K562 (cell line): Measurements from ENCODE around the gene DUSP10. TPM values are rescaled to one million over a fixed set of nuclear protein-coding genes. Genes with fewer than 3 reads are reported as not detected.

Experiments
- ASH1L ChIP-seq: fragments of 450-650 bp; IDR thresholded peaks from 2 replicates; pipeline ENCODE4 v1.6.1; 2018; ENCODE audit warnings: borderline replicate concordance, mild to moderate bottlenecking, low read depth; ENCODE audit not compliant: partially characterized antibody
- BHLHE40 ChIP-seq: IDR thresholded peaks from 2 replicates; pipeline ENCODE4 v1.6.1; 2011; ENCODE audit warnings: low read length, improper control_type of control experiment
- CBX3 ChIP-seq, 2 experiments: IDR thresholded peaks; 1 replicate in 1 of 2; 2 replicates in 1 of 2; pipeline ENCODE4 v1.6.1; 2012; ENCODE audit warnings: inconsistent platforms in 2 of 2, low read length in 2 of 2, borderline replicate concordance in 1 of 2, control low read depth in 1 of 2
- HMGN3 ChIP-seq: IDR thresholded peaks from 2 replicates; pipeline ENCODE4 v1.6.1; 2011; ENCODE audit warnings: borderline replicate concordance, low read depth, mild to moderate bottlenecking, mixed read lengths, low read length; ENCODE audit not compliant: insufficient read length; ENCODE audit errors: extremely low read depth
- MEF2A ChIP-seq: IDR thresholded peaks from 2 replicates; pipeline ENCODE4 v1.6.1; 2011; ENCODE audit warnings: low read depth, mild to moderate bottlenecking, low read length, moderate library complexity; ENCODE audit not compliant: control insufficient read depth
- MTF1 ChIP-seq: fragments of 250-450 bp; sonication (Bioruptor Pico); IDR thresholded peaks from 2 replicates; pipeline ENCODE4 v1.9.0; 2021; ENCODE audit warnings: moderate library complexity, mild to moderate bottlenecking, inconsistent platforms, borderline replicate concordance
- PRMT5 ChIP-seq: sonication (generic); formaldehyde crosslinking; IDR thresholded peaks from 2 replicates; pipeline ENCODE4 v1.5.0; 2020; ENCODE audit warnings: missing genetic modification reagents
- RAD21 ChIP-seq, 2 experiments: fragments of 250-450 bp in 1 of 2; fragments of 450-650 bp in 1 of 2; sonication (Bioruptor Pico) in 1 of 2; formaldehyde crosslinking in 1 of 2; IDR thresholded peaks in 1 of 2; conservative IDR thresholded peaks in 1 of 2; 2 replicates each; pipeline versions ENCODE4 v1.4.0 to v1.8.0; 2020 to 2022; ENCODE audit warnings: mild to moderate bottlenecking in 2 of 2, moderate library complexity in 1 of 2
- RBM34 ChIP-seq: fragments of 200-400 bp; formaldehyde crosslinking; IDR thresholded peaks from 2 replicates; pipeline ENCODE4 v1.6.1; 2018; ENCODE audit warnings: low read length, borderline replicate concordance; ENCODE audit not compliant: insufficient read depth
- SAFB2 ChIP-seq: fragments of 200-400 bp; formaldehyde crosslinking; IDR thresholded peaks from 2 replicates; pipeline ENCODE4 v1.6.1; 2018; ENCODE audit warnings: borderline replicate concordance, low read length, low read depth, moderate library complexity; ENCODE audit not compliant: severe bottlenecking
- STAT5A ChIP-seq: IDR thresholded peaks from 2 replicates; pipeline ENCODE4 v1.6.1; 2012; ENCODE audit warnings: low read length, inconsistent platforms, borderline replicate concordance
- TFAM ChIP-seq: fragments of 250-450 bp; sonication (Bioruptor Pico); conservative IDR thresholded peaks from 2 replicates; pipeline ENCODE4 v1.5.0; 2021; ENCODE audit warnings: mild to moderate bottlenecking, moderate library complexity
- ZNF695 ChIP-seq: fragments of 450-650 bp; formaldehyde crosslinking; IDR thresholded peaks from 2 replicates; pipeline ENCODE4 v1.4.0; 2020; ENCODE audit warnings: mild to moderate bottlenecking, moderate library complexity
- polyA plus RNA-seq, 8 experiments: library from polyadenylated mRNA; depleted of rRNA in 4 of 8; stranded (reverse) in 5 of 8; unstranded in 3 of 8; fragments of >200 nt; fragmentation: Nextera tagmentation in 2 of 8; fragmentation: Illumina TruSeq in 1 of 8; extraction: Ambion mirVana in 2 of 8; extraction: Trizol in 1 of 8; gene quantifications; 2 replicates each; pipeline versions ENCODE4 v1.2.1 to v1.2.3, GENCODE V29; 2011 to 2014; ENCODE audit warnings: inconsistent platforms in 1 of 8, missing spikeins in 1 of 8
- total RNA-seq, 7 experiments: library from RNA; depleted of rRNA in 6 of 7; stranded (reverse); fragments of >200 nt in 6 of 7; fragmentation: Illumina TruSeq in 2 of 7; extraction: Trizol in 2 of 7; gene quantifications; 2 replicates each; pipeline versions ENCODE4 v1.2.1 to v1.2.3, GENCODE V29; 2011 to 2021; ENCODE audit warnings: low replicate concordance in 1 of 7
- TF ChIP-seq, protein P1 (sequence below): fragments of 450-650 bp; formaldehyde crosslinking; IDR thresholded peaks from 2 replicates; pipeline ENCODE4 v1.4.0; 2020; ENCODE audit warnings: mild to moderate bottlenecking, moderate library complexity
- TF ChIP-seq, protein P2 (sequence below): sonication (generic); formaldehyde crosslinking; IDR thresholded peaks from 2 replicates; pipeline ENCODE4 v1.4.0; 2020; ENCODE audit warnings: mild to moderate bottlenecking, missing genetic modification reagents
- TF ChIP-seq, protein P3 (sequence below), 2 experiments: fragments of 250-450 bp in 1 of 2; fragments of 450-650 bp in 1 of 2; sonication (Bioruptor Pico) in 1 of 2; IDR thresholded peaks; 2 replicates each; pipeline versions ENCODE4 v1.6.1 to v1.8.0; 2016 to 2021; ENCODE audit warnings: mild to moderate bottlenecking in 2 of 2, moderate library complexity in 2 of 2, missing compliant biosample characterization in 1 of 2, missing genetic modification characterization in 1 of 2
- TF ChIP-seq, protein P4 (sequence below): sonication (generic); formaldehyde crosslinking; IDR thresholded peaks from 2 replicates; pipeline ENCODE4 v1.8.0; 2022; ENCODE audit warnings: mild to moderate bottlenecking, missing genetic modification reagents
- TF ChIP-seq, protein P5 (sequence below): fragments of 450-650 bp; IDR thresholded peaks from 2 replicates; pipeline ENCODE4 v1.6.1; 2017; ENCODE audit warnings: antibody characterized with exemption, mild to moderate bottlenecking

DUSP10 gene
- total and polyA plus RNA-seq, 9 of the 15 experiments (the other 6 are each of a cell fraction or from before 2014, with no cell fraction given) = 1.7 to 8.3 (median 6.1) TPM

DNA sequence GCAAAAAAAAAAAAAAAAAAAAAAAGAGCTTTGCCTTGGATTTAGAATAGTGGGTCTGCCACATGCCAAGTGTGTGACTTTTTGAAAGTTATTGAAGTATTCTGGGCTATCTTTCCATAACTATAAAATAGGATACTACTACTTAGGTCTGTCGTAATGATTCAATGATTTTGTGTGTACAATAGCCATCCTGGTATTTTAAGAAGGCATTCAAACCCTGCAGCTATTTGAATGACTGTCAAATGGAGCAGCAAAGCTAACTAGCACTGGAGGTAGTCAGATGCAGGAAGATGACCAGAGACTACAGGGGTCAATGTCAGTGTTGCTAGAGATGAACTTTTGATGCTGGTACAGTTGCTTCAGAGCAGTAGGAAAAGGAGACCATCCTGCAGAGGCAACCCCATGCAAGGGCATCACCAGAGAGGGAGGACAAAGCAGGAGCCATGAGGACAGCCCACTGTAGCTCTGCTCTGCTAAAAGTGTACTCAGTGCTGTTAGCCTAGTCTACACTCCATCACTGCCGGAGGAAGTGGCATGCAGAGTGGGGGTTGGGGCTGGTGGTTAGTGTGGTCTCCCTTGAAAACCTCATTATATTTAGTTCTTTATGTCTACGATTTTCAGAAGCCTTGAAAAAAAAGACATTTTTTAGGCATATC, 29.0 kb downstream of the DUSP10 start (continued):
- TF ChIP-seq, protein P1, sequence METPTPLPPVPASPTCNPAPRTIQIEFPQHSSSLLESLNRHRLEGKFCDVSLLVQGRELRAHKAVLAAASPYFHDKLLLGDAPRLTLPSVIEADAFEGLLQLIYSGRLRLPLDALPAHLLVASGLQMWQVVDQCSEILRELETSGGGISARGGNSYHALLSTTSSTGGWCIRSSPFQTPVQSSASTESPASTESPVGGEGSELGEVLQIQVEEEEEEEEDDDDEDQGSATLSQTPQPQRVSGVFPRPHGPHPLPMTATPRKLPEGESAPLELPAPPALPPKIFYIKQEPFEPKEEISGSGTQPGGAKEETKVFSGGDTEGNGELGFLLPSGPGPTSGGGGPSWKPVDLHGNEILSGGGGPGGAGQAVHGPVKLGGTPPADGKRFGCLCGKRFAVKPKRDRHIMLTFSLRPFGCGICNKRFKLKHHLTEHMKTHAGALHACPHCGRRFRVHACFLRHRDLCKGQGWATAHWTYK (CRISPR knock-in tag) = peak; percentile 91
- TF ChIP-seq SAFB2 (no peak), MTF1 (CRISPR knock-in tag) (no peak), RAD21 (CRISPR knock-in tag; conservative IDR thresholded peaks at IDR 0.05 in 1 of 2, IDR thresholded peaks at IDR 0.05 in 1 of 2) (no peak), TFAM (CRISPR knock-in tag) (no peak), ZNF695 (CRISPR knock-in tag) (no peak), PRMT5 (CRISPR knock-in tag) (no peak), CBX3 (IDR thresholded peaks at IDR 0.05; ENCODE audit: borderline replicate concordance in 1 of 2, low read length in 2 of 2) (no peak), MEF2A (no peak), BHLHE40 (no peak), RBM34 (no peak), STAT5A (no peak), ASH1L (no peak), HMGN3 (no peak)
- TF ChIP-seq, protein P2, sequence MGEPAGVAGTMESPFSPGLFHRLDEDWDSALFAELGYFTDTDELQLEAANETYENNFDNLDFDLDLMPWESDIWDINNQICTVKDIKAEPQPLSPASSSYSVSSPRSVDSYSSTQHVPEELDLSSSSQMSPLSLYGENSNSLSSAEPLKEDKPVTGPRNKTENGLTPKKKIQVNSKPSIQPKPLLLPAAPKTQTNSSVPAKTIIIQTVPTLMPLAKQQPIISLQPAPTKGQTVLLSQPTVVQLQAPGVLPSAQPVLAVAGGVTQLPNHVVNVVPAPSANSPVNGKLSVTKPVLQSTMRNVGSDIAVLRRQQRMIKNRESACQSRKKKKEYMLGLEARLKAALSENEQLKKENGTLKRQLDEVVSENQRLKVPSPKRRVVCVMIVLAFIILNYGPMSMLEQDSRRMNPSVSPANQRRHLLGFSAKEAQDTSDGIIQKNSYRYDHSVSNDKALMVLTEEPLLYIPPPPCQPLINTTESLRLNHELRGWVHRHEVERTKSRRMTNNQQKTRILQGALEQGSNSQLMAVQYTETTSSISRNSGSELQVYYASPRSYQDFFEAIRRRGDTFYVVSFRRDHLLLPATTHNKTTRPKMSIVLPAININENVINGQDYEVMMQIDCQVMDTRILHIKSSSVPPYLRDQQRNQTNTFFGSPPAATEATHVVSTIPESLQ (CRISPR knock-in tag) = no peak
- TF ChIP-seq, protein P3, sequence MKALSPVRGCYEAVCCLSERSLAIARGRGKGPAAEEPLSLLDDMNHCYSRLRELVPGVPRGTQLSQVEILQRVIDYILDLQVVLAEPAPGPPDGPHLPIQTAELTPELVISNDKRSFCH (CRISPR knock-in tag; IDR thresholded peaks at IDR 0.05) = no peak
- TF ChIP-seq, protein P3 (tag; IDR thresholded peaks at IDR 0.05) = no peak
- TF ChIP-seq, protein P4, sequence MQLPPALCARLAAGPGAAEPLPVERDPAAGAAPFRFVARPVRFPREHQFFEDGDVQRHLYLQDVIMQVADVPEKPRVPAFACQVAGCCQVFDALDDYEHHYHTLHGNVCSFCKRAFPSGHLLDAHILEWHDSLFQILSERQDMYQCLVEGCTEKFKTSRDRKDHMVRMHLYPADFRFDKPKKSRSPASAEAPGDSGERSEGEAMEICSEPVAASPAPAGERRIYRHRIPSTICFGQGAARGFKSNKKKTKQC (CRISPR knock-in tag) = no peak
- TF ChIP-seq, protein P5, sequence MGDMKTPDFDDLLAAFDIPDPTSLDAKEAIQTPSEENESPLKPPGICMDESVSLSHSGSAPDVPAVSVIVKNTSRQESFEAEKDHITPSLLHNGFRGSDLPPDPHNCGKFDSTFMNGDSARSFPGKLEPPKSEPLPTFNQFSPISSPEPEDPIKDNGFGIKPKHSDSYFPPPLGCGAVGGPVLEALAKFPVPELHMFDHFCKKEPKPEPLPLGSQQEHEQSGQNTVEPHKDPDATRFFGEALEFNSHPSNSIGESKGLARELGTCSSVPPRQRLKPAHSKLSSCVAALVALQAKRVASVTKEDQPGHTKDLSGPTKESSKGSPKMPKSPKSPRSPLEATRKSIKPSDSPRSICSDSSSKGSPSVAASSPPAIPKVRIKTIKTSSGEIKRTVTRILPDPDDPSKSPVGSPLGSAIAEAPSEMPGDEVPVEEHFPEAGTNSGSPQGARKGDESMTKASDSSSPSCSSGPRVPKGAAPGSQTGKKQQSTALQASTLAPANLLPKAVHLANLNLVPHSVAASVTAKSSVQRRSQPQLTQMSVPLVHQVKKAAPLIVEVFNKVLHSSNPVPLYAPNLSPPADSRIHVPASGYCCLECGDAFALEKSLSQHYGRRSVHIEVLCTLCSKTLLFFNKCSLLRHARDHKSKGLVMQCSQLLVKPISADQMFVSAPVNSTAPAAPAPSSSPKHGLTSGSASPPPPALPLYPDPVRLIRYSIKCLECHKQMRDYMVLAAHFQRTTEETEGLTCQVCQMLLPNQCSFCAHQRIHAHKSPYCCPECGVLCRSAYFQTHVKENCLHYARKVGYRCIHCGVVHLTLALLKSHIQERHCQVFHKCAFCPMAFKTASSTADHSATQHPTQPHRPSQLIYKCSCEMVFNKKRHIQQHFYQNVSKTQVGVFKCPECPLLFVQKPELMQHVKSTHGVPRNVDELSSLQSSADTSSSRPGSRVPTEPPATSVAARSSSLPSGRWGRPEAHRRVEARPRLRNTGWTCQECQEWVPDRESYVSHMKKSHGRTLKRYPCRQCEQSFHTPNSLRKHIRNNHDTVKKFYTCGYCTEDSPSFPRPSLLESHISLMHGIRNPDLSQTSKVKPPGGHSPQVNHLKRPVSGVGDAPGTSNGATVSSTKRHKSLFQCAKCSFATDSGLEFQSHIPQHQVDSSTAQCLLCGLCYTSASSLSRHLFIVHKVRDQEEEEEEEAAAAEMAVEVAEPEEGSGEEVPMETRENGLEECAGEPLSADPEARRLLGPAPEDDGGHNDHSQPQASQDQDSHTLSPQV = no peak
